Chondrocyte (in vitro differentiated cells): Measurements from ENCODE around the gene SMG1. TPM values are rescaled to one million over a fixed set of nuclear protein-coding genes. Genes with fewer than 3 reads are reported as not detected.
"Not testable (repeated sequence)": the region's sequence is repeated elsewhere in the genome, so short reads cannot be mapped to it uniquely, and the experiment has no call there.

Source experiments
- DNase-seq: peaks from one replicate; pipeline ENCODE4 v3.0.0; 2021; ENCODE audit warnings: mixed read lengths, low spot score
- H3K27ac Mint-ChIP-seq: one replicate; pipeline ENCODE4 v1.8.0; 2021; ENCODE audit warnings: mild to moderate bottlenecking, moderate library complexity, mixed read lengths; ENCODE audit not compliant: unreplicated experiment
- H3K27me3 Mint-ChIP-seq: 2 replicates; pipeline ENCODE4 v1.8.0; 2021; ENCODE audit warnings: low read depth, mixed read lengths
- H3K36me3 Mint-ChIP-seq: 2 replicates; pipeline ENCODE4 v1.8.0; 2021; ENCODE audit warnings: low read depth, mixed read lengths
- H3K4me1 Mint-ChIP-seq: 2 replicates; pipeline ENCODE4 v1.8.0; 2021; ENCODE audit warnings: low read depth, mild to moderate bottlenecking, mixed read lengths
- H3K4me3 Mint-ChIP-seq: one replicate; pipeline ENCODE4 v1.8.0; 2021; ENCODE audit warnings: mild to moderate bottlenecking, moderate library complexity, mixed read lengths; ENCODE audit not compliant: unreplicated experiment
- H3K9me3 Mint-ChIP-seq: 2 replicates; pipeline ENCODE4 v1.8.0; 2021; ENCODE audit warnings: low read depth, mixed read lengths
- CTCF ChIP-seq: fragments of 200-600 bp; sonication (generic); IDR thresholded peaks from 2 replicates; pipeline ENCODE4 v1.5.0; 2021; ENCODE audit warnings: antibody characterized with exemption, mild to moderate bottlenecking, moderate library complexity
- total RNA-seq: library from RNA; stranded (reverse); gene quantifications from 3 replicates; pipeline ENCODE4 v1.2.1, GENCODE V29; 2021

SMG1 gene
- total RNA-seq, 1 donor from 2014 or later, result 61.3 TPM

DNA sequence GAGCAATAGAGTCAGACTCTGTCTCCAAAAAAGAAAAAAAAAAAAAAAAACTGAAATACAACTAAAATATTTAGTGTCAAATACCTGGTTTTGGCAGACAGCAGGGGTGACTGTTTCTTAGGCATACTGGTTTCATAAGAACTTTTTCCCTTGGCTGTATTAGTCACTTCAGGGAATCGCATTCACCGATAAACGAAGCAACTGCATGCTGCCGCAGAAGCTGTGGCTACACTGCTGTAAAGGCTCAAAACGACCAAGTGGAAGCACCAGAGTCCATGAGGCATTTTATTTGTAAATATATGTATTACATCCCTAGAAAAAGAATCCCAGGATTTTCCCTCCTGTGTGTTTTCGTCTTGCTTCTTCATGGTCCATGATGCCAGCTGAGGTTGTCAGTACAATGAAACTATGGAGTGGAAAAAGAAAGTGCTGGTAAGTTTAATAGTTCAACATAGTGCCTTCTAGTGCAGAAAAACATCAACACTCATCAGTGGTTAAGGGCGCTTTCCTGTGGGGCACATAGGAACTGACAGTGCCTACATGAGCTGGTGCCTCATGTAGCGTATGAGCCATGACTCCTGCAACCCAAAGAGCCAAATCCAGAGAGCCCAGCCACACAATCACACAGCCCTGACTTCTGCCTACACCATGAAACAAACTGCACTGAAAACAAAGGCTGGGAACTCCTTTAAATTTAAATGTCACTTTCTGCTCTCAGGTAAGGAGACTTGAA is 143.3 kb downstream of the SMG1 start:
- no peak for DNase-seq
- Mint-ChIP-seq H3K4me3 (no peak overlapping the region), H3K36me3 (peaks cover 29% of the 10 kb centered on the region), H3K9me3 (no peaks in the 10 kb centered on the region), H3K27ac (no peak overlapping the region), H3K27me3 (no peaks in the 10 kb centered on the region), H3K4me1 (peaks cover 31% of the 10 kb centered on the region)
- TF ChIP-seq CTCF, result no peak

- not testable (repeated sequence) for H3K27me3 Mint-ChIP-seq, H3K4me3 Mint-ChIP-seq, H3K27ac Mint-ChIP-seq, H3K9me3 Mint-ChIP-seq, DNase-seq
- Mint-ChIP-seq H3K4me1 (peaks cover 16% of the 10 kb centered on the region), H3K36me3 (peaks cover 20% of the 10 kb centered on the region)
Observed at GRCh38 chr16:18781232-18781631, 145.0 kb downstream of the SMG1 start.

- H3K4me3 Mint-ChIP-seq, H3K27ac Mint-ChIP-seq, H3K9me3 Mint-ChIP-seq, H3K4me1 Mint-ChIP-seq, H3K27me3 Mint-ChIP-seq, DNase-seq: not testable (repeated sequence)
- peaks cover 14% of the 10 kb centered on the region for H3K36me3 Mint-ChIP-seq
Observed at GRCh38 chr16:18780460-18781026, 145.7 kb downstream of the SMG1 start.

DNA sequence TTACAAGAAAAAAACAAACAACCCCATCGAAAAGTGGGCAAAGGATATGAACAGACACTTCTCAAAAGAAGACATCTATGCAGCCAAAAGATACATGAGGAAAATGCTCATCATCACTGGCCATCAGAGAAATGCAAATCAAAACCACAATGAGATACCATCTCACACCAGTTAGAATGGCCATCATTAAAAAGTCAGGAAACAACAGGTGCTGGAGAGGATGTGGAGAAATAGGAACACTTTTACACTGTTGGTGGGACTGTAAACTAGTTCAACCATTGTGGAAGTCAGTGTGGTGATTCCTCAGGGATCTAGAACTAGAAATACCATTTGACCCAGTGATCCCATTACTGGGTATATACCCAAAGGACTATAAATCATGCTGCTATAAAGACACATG is 148.5 kb downstream of the SMG1 start:
- not testable (repeated sequence) for DNase-seq, H3K36me3 Mint-ChIP-seq

GRCh38 chr16:18776334-18776733 is 149.9 kb downstream of the SMG1 start:
- not testable (repeated sequence) for H3K4me1 Mint-ChIP-seq, H3K9me3 Mint-ChIP-seq, H3K36me3 Mint-ChIP-seq, DNase-seq, H3K27me3 Mint-ChIP-seq, H3K27ac Mint-ChIP-seq, H3K4me3 Mint-ChIP-seq

More for the DNA sequence above, 148.5 kb downstream of the SMG1 start:
- H3K4me1 Mint-ChIP-seq, H3K27ac Mint-ChIP-seq, H3K4me3 Mint-ChIP-seq, H3K9me3 Mint-ChIP-seq, H3K27me3 Mint-ChIP-seq: not testable (repeated sequence)

DNA sequence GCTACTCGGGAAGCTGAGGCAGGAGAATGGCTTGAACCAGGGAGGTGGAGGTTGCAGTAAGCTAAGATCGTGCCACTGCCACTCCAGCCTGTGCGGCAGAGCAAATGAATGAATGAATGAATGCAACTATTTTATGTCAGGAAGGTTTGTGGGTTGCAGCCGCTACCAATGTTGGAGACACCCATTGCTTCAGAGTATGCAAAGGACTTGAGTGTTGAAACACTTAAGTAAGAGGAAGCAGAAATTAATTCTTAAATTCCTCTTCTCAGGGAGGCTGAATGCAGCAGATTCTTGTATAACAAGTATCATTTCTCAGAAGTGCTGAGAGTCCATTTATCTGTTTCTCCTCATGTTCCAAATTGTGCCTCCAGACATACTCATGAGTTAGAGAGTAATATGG is 151.6 kb downstream of the SMG1 start:
- DNase-seq, H3K27ac Mint-ChIP-seq, H3K9me3 Mint-ChIP-seq, H3K4me3 Mint-ChIP-seq, H3K36me3 Mint-ChIP-seq, H3K27me3 Mint-ChIP-seq, H3K4me1 Mint-ChIP-seq: not testable (repeated sequence)

DNA sequence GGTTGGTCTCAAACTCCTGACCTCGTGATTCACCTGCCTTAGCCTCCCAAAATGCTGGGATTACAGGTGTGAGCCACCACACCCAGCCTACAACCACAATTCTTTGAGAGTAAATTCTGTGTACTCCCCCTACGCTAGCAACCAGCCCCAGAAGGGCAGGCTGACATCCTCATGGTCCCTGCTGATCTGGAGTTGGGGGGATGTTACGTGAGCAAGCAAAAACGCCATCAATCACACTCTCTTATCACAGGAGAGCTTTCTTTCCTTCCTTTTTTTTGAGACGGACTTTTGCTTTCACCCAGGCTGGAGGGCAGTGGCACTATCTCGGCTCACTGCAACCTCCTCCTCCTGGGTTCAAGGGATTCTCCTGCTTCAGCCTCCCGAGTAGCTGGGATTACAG is 154.0 kb downstream of the SMG1 start:
- H3K9me3 Mint-ChIP-seq, DNase-seq, H3K27me3 Mint-ChIP-seq, H3K4me1 Mint-ChIP-seq, H3K36me3 Mint-ChIP-seq, H3K27ac Mint-ChIP-seq, H3K4me3 Mint-ChIP-seq: not testable (repeated sequence)

GRCh38 chr16:18770336-18770962 is 155.8 kb downstream of the SMG1 start:
- H3K27me3 Mint-ChIP-seq, H3K4me1 Mint-ChIP-seq, H3K9me3 Mint-ChIP-seq, H3K27ac Mint-ChIP-seq, DNase-seq, H3K4me3 Mint-ChIP-seq, H3K36me3 Mint-ChIP-seq: not testable (repeated sequence)

DNA sequence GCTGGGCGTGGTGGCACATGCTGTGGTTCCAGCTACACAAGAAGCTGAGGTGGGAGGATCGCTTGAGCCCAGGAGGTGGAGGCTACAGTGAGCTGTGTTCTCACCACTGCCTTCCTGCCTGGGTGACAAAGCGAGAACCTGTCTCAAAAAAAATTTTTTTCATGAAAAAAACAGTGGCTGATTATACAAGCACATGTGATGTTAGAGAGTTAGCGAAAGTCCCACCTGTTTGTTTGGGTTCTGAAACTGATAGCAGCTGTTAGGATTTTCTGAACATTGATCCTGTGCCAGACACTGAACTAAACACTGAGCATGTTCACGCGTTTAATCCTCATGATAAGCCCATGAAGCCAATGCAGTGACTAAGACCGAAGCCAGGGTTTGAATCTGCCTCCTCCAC is 159.0 kb downstream of the SMG1 start:
- not testable (repeated sequence) for H3K27me3 Mint-ChIP-seq, H3K9me3 Mint-ChIP-seq, H3K36me3 Mint-ChIP-seq, DNase-seq, H3K27ac Mint-ChIP-seq, H3K4me1 Mint-ChIP-seq, H3K4me3 Mint-ChIP-seq

GRCh38 chr16:18762713-18763112 is 163.5 kb downstream of the SMG1 start:
- H3K4me1 Mint-ChIP-seq, H3K27ac Mint-ChIP-seq, H3K4me3 Mint-ChIP-seq, H3K27me3 Mint-ChIP-seq, DNase-seq, H3K36me3 Mint-ChIP-seq, H3K9me3 Mint-ChIP-seq: not testable (repeated sequence)
